Breast epithelium (tissue), 3 donors: ENCODE results near the gene DXO.
"Not testable (repeated sequence)": the region's sequence is repeated elsewhere in the genome, so short reads cannot be mapped to it uniquely, and the experiment has no call there.

Experiments
- CTCF ChIP-seq, 3 donors: fragments of 450-650 bp; IDR thresholded peaks; one replicate each; pipeline ENCODE4 v1.5.1; 2016 to 2017; ENCODE audit warnings: antibody characterized with exemption in 3 of 3, mild to moderate bottlenecking in 3 of 3, moderate library complexity in 3 of 3
- POLR2A ChIP-seq: fragments of 450-650 bp; IDR thresholded peaks from one replicate; pipeline ENCODE4 v1.6.1; 2016; ENCODE audit warnings: antibody characterized with exemption, mild to moderate bottlenecking, moderate library complexity

- not testable (repeated sequence) for TF ChIP-seq CTCF (IDR thresholded peaks at IDR 0.05); POLR2A
These were observed 32.5 kb upstream of the DXO start for GRCh38 chr6:32004393-32004792.
